ENCODE measurements around the gene CERS4.

- no peak for TF ChIP-seq REST (IDR thresholded peaks at IDR 0.05; ENCODE audit: unreplicated experiment)
- no peak for TF ChIP-seq CTCF (conservative IDR thresholded peaks at IDR 0.05; ENCODE audit: low read depth in 2 of 2)
Observed at GRCh38 chr19:8208119-8208921, 850 bp upstream of the CERS4 start.
